ENCODE data around the gene DGKD. TPM values are rescaled to one million over a fixed set of nuclear protein-coding genes. Genes with fewer than 3 reads are reported as not detected.
"Not testable (repeated sequence)": the region's sequence is repeated elsewhere in the genome, so short reads cannot be mapped to it uniquely, and the experiment has no call there.

DGKD gene, protein sequence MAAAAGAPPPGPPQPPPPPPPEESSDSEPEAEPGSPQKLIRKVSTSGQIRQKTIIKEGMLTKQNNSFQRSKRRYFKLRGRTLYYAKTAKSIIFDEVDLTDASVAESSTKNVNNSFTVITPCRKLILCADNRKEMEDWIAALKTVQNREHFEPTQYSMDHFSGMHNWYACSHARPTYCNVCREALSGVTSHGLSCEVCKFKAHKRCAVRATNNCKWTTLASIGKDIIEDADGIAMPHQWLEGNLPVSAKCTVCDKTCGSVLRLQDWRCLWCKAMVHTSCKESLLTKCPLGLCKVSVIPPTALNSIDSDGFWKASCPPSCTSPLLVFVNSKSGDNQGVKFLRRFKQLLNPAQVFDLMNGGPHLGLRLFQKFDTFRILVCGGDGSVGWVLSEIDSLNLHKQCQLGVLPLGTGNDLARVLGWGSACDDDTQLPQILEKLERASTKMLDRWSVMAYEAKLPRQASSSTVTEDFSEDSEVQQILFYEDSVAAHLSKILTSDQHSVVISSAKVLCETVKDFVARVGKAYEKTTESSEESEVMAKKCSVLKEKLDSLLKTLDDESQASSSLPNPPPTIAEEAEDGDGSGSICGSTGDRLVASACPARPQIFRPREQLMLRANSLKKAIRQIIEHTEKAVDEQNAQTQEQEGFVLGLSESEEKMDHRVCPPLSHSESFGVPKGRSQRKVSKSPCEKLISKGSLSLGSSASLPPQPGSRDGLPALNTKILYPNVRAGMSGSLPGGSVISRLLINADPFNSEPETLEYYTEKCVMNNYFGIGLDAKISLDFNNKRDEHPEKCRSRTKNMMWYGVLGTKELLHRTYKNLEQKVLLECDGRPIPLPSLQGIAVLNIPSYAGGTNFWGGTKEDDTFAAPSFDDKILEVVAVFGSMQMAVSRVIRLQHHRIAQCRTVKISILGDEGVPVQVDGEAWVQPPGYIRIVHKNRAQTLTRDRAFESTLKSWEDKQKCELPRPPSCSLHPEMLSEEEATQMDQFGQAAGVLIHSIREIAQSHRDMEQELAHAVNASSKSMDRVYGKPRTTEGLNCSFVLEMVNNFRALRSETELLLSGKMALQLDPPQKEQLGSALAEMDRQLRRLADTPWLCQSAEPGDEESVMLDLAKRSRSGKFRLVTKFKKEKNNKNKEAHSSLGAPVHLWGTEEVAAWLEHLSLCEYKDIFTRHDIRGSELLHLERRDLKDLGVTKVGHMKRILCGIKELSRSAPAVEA
- polyA plus RNA-seq (ENCODE audit: insufficient read length) = 21.9 TPM

- no peak for DNase-seq (ENCODE audit: low read depth)
Observed at GRCh38 chr2:233353769-233354499, at the start of gene DGKD. TSS of gene DGKD (plus strand) at chr2:233354494. CDS start at chr2:233354519, 25 bp downstream.

GRCh38 chr2:233307565-233307964 is 46.7 kb upstream of the DGKD start, which contains the start of gene SAG:
TSS of gene SAG (plus strand) at chr2:233307816. CDS start at chr2:233309190, 1,374 bp downstream.
- no peak for DNase-seq (ENCODE audit: low read depth)

- DNase-seq (ENCODE audit: low read depth) = no peak
Observed at GRCh38 chr2:233311241-233311926, 42.9 kb upstream of the DGKD start.

- no peak for DNase-seq (ENCODE audit: low read depth)
Observed at GRCh38 chr2:233312874-233313273, 41.4 kb upstream of the DGKD start.

DNA sequence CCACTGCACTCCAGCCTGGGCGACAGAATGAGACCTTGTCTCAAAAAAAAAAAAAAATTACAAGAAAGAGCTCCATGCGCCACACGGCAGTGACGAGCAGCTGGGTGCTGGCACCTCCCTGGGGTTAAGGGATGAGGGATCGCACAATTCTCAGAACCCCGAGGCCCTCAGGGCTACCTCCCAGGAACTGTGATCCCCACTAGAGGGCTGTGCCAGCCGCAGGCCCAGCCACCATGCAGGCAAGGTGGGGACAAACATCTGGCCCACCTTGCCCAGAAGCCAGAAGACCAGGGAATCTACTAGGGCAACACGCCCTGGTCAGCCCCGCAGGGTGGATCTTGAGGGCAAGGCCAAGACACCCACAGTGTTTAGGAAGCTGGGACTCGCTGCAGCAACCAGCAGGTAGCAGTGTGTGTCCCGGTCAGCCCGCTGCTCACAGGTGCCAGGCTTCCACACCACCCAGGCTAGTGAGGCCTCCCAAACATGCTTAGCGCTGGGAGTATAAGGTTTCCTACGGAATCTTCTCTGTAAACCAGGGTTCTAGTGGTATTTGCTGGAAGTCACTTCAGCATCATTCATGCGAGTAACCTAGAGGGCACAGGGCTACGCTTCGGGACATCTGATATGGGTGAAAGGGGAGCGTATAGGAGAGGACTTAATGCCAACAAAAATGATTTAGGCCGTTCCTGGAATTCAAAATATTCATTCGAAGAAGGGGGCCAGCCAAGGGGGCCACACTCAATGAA is 39.9 kb upstream of the DGKD start:
- no peak for DNase-seq (ENCODE audit: low read depth)

- DNase-seq (ENCODE audit: low read depth) = no peak
Observed at GRCh38 chr2:233317196-233317943, 36.9 kb upstream of the DGKD start.

- no peak for DNase-seq (ENCODE audit: low read depth)
Observed at GRCh38 chr2:233319256-233319655, 35.0 kb upstream of the DGKD start.

GRCh38 chr2:233320470-233320869 is 33.8 kb upstream of the DGKD start:
- DNase-seq (ENCODE audit: low read depth) = no peak

GRCh38 chr2:233321166-233321565 is 33.1 kb upstream of the DGKD start:
- no peak for DNase-seq (ENCODE audit: low read depth)

DNA sequence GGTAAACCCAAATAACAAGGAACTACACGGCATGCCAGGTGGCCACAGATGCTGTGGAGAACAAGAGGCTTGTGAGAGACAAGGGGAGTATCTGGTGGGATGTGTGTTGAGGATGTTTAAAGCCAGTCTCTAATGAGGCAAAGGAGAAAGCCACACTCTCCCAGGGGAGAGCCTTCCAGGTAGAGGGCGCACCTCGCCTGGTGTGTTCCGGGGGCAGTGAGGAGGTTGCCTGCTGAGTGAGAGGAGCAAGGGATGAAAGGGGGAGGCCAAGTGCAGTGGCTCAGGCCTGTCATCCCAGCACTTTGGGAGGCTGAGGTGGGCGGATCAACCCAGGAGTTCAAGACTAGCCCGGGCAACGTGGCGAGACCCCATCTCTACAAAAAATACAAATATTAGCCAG is 30.4 kb upstream of the DGKD start:
- DNase-seq (ENCODE audit: low read depth) = no peak

DNA sequence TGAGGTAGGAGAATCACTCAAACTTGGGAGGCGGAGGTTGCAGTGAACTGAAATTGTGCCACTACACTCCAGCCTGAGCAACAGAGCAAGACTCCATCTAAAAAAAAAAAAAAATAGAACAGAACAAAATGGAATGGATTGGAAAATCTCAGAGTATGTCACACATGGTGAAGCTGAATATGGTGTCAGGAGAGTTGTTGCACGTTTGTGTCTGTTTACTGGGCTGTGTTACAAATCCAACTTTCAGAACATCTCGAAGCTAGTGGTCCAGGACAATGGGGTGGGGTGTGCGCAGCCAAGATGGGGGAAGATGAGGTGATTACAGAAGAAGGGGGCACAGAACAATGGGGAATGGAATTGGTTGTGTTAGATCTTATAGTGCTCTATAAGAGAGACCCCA is 29.0 kb upstream of the DGKD start:
- no peak for DNase-seq (ENCODE audit: low read depth)

GRCh38 chr2:233325814-233326213 is 28.5 kb upstream of the DGKD start:
- no peak for DNase-seq (ENCODE audit: low read depth)

DNA sequence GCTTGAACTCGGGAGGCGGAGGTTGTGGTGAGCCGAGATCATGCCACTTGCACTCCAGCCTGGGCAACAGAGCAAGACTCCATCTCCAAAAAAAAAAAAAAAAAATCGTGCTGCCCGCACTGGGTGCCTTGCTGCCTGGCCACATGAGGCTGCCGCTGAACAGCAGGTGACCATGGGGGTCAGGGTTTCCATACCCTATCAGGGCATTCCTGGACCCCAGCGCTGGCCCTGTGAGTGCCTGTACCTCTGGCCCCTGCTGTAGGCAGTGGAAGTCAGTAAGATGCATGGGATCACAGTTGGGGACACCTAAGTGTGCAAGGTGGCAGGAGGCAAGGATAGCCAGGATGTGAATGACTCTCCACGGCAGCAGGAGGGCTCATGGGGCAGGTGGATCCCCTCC is 27.8 kb upstream of the DGKD start:
- DNase-seq (ENCODE audit: low read depth) = no peak

DNA sequence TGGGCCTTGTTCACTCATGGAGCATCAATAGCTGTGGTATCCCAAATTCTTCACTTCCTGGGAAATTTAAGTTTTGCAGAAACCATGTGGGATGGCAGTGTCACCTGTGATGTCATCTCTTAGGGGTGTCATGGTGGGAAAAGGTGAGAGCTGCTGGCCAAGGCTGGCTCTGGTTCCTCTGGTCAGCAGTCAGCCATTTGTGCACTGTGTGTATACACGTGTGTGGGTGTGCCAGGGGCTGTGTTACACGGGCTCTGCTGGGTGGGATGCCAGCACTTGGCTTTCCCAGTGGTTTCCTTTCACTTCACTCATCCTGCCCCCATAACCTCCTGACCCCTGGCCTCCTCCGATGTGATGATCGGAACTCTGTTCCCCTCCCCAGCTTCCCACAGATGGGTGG is 25.4 kb upstream of the DGKD start:
- no peak for DNase-seq (ENCODE audit: low read depth)

DNA sequence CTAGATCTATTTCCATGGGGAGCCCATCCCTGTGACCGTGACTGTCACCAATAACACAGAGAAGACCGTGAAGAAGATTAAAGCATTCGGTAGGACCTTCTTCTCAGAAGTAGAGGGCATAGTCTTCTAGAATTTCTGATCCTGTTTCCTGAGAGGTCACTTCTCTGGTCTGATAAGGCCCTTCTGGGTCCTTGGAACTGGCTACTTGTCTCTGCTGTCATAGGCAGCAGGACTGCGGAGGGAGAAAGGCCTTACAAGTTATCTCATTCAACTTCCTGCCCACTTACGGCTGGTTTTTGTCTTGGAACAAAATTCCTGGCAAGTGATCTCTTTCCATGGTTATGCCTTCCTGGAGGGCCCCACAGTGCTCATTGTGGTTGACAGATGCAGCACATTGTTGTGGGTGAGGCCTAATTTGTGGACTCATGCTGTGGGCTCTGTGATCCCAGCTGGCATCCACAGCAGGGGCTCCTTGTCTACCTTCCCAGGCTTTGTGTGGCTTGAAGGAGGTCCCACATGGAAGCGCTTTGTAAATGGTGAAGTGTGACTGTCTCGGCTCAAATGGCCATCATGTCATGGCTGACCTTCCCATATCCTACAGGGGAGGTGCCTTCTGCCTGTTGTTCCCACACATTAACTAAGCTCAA is 24.7 kb upstream of the DGKD start:
- DNase-seq (ENCODE audit: low read depth) = no peak

- DNase-seq (ENCODE audit: low read depth) = peak; percentile 49
Observed at GRCh38 chr2:233331536-233331935, 22.8 kb upstream of the DGKD start.

GRCh38 chr2:233332125-233332524 is 22.2 kb upstream of the DGKD start:
- no peak for DNase-seq (ENCODE audit: low read depth)

- no peak for DNase-seq (ENCODE audit: low read depth)
Observed at GRCh38 chr2:233334915-233335314, 19.4 kb upstream of the DGKD start.

GRCh38 chr2:233336091-233336490 is 18.2 kb upstream of the DGKD start:
- not testable (repeated sequence) for DNase-seq (ENCODE audit: low read depth)
